GM12878 (cell line): Measurements from ENCODE around the gene STAMBPL1. TPM values are rescaled to one million over a fixed set of nuclear protein-coding genes. Genes with fewer than 3 reads are reported as not detected.

ENCODE experiments used
- ATAC-seq: fragments of 200-7000 bp; cut with Tn5 transposase; 3 replicates; pipeline ENCODE4 v1.9.1; 2020; ENCODE audit warnings: mild to moderate bottlenecking, moderate library complexity
- BruUV-seq: library from RNA; stranded (reverse); fragments of 400-500 nt; replicated peaks from 2 replicates; lab custom pipeline; 2021; lab: Mats Ljungman, UMichigan
- CTCF ChIA-PET: fragments of 300-600 bp; sonication (Branson Sonifier 250); formaldehyde crosslinking; extraction: SDS; loops from one replicate; lab custom pipeline; 2021; ENCODE audit warnings: inconsistent platforms; lab: Yijun Ruan, JAX
- POLR2A ChIA-PET: fragments of 350-600 bp; formaldehyde crosslinking; extraction: SDS; loops from one replicate; lab custom pipeline; 2021; ENCODE audit warnings: inconsistent platforms; lab: Charles Lee
- RAD21 ChIA-PET: fragments of 300-600 bp; sonication (Branson Sonifier 250); formaldehyde crosslinking; loops from one replicate; lab custom pipeline; 2023; ENCODE audit warnings: antibody characterized with exemption; ENCODE audit not compliant: unreplicated experiment; lab: Charles Lee
- SMC1A ChIA-PET: fragments of 300-600 bp; sonication (Branson Sonifier 250); formaldehyde crosslinking; loops from one replicate; lab custom pipeline; 2023; ENCODE audit not compliant: unreplicated experiment, uncharacterized antibody; lab: Charles Lee
- DNase-seq: peaks from one replicate; pipeline ENCODE4 v3.0.0-alpha.2; 2011; ENCODE audit warnings: low read depth, low spot score
- FAIRE-seq: peaks from 3 replicates; lab custom pipeline; 2011; peaks lifted over from hg19 to GRCh38; lab: Jason Lieb, UNC
- H2AFZ ChIP-seq: 2 replicates; pipeline ENCODE4 v1.6.0; 2011; ENCODE audit warnings: low read depth, low read length, control low read depth; ENCODE audit not compliant: control insufficient read depth
- H3K27ac ChIP-seq: 2 replicates; pipeline ENCODE4 v1.5.1; 2011; ENCODE audit warnings: control low read depth; ENCODE audit not compliant: control insufficient read depth, insufficient read depth
- H3K27me3 ChIP-seq, 2 experiments: replicated peaks in 1 of 2; 2 replicates each; pipeline versions ENCODE4 v1.6.0 to v1.6.1; 2011; ENCODE audit warnings: low read length in 1 of 2; ENCODE audit not compliant: control insufficient read depth in 2 of 2, insufficient read depth in 2 of 2
- H3K36me3 ChIP-seq, 2 experiments: 2 replicates each; pipeline ENCODE4 v1.5.1; 2011; ENCODE audit warnings: low read length in 1 of 2; ENCODE audit not compliant: control insufficient read depth in 2 of 2, insufficient read depth in 2 of 2
- H3K4me1 ChIP-seq: 2 replicates; pipeline ENCODE4 v1.6.1; 2011; ENCODE audit warnings: mild to moderate bottlenecking, low read length, moderate library complexity, mixed read lengths; ENCODE audit not compliant: control insufficient read depth, insufficient read depth
- H3K4me2 ChIP-seq: 2 replicates; pipeline ENCODE4 v1.6.0; 2011; ENCODE audit warnings: control low read depth; ENCODE audit not compliant: control insufficient read depth, insufficient read depth
- H3K4me3 ChIP-seq: fragments of 200-600 bp; sonication (generic); 2 replicates; pipeline ENCODE4 v1.5.1; 2016
- H3K79me2 ChIP-seq: 2 replicates; pipeline ENCODE4 v1.6.0; 2011; ENCODE audit warnings: low read length; ENCODE audit not compliant: control insufficient read depth, insufficient read depth
- H3K9ac ChIP-seq: 2 replicates; pipeline ENCODE4 v1.8.0; 2011; ENCODE audit warnings: low read length, control low read depth, mixed read lengths; ENCODE audit not compliant: control insufficient read depth, insufficient read depth
- H3K9me3 ChIP-seq: replicated peaks from 3 replicates; pipeline ENCODE4 v1.5.1; 2011; ENCODE audit warnings: mild to moderate bottlenecking, low read length; ENCODE audit not compliant: control insufficient read depth, insufficient read depth
- H4K20me1 ChIP-seq: 2 replicates; pipeline ENCODE4 v1.6.0; 2011; ENCODE audit not compliant: control insufficient read depth, insufficient read depth
- BACH1 ChIP-seq: fragments of 450-650 bp; IDR thresholded peaks from 2 replicates; pipeline ENCODE4 v1.6.1; 2017; ENCODE audit warnings: mild to moderate bottlenecking, borderline replicate concordance
- GATAD2B ChIP-seq: fragments of 450-650 bp; conservative IDR thresholded peaks from 2 replicates; pipeline ENCODE4 v1.6.1; 2017; ENCODE audit warnings: low read depth, mild to moderate bottlenecking, moderate library complexity
- JUND ChIP-seq: IDR thresholded peaks from 2 replicates; pipeline ENCODE4 v1.6.1; 2012; ENCODE audit warnings: low read depth, mild to moderate bottlenecking, low read length, improper control_type of control experiment, moderate library complexity
- NR2F1 ChIP-seq: fragments of 450-650 bp; conservative IDR thresholded peaks from 2 replicates; pipeline ENCODE4 v1.6.1; 2017; ENCODE audit warnings: mild to moderate bottlenecking
- RAD51 ChIP-seq: fragments of 450-650 bp; IDR thresholded peaks from 2 replicates; pipeline ENCODE4 v1.6.1; 2016; ENCODE audit warnings: moderate library complexity, mild to moderate bottlenecking, inconsistent platforms
- USF1 ChIP-seq: IDR thresholded peaks from 2 replicates; pipeline ENCODE4 v1.6.1; 2011; ENCODE audit warnings: borderline replicate concordance, low read depth, mild to moderate bottlenecking, moderate library complexity, mixed read lengths, low read length; ENCODE audit not compliant: insufficient read depth; ENCODE audit errors: extremely low read length
- WRNIP1 ChIP-seq: IDR thresholded peaks from 2 replicates; pipeline ENCODE4 v1.6.1; 2011; ENCODE audit warnings: low read depth, low read length, improper control_type of control experiment, borderline replicate concordance
- ZZZ3 ChIP-seq: IDR thresholded peaks from 2 replicates; pipeline ENCODE4 v1.6.1; 2011; ENCODE audit warnings: low read depth; ENCODE audit not compliant: control insufficient read depth, insufficient read length
- WGBS: methylation state at CpG from one replicate; pipeline ENCODE4 v1.1.6; 2016; ENCODE audit warnings: low lambda C conversion rate; ENCODE audit not compliant: insufficient replicate concordance, insufficient coverage; ENCODE audit errors: missing lambda C conversion rate; 5-methylcytosine and 5-hydroxymethylcytosine counted together
- in situ Hi-C: fragments of 300-500 bp; cut with MboI; formaldehyde crosslinking; loops from 9 replicates; pipeline ENCODE4 v1.14.3; 2018; ENCODE audit warnings: mixed read lengths
- intact Hi-C: fragments of 100-400 bp; cut with micrococcal nuclease; formaldehyde crosslinking; loops from one replicate; pipeline ENCODE4 v1.14.2; 2022; ENCODE audit not compliant: unreplicated experiment
- polyA plus RNA-seq, 11 experiments: library from polyadenylated mRNA; depleted of rRNA in 4 of 11; unstranded in 6 of 11; stranded (reverse) in 5 of 11; fragments of >200 nt; fragmentation: Nextera tagmentation in 4 of 11; fragmentation: Illumina TruSeq in 1 of 11; extraction: Ambion mirVana in 4 of 11; extraction: Trizol in 1 of 11; gene quantifications; 1 replicate in 1 of 11; 2 replicates in 10 of 11; pipeline versions ENCODE4 v1.2.1 to v1.2.3, GENCODE V29; 2011 to 2016; ENCODE audit warnings: inconsistent platforms in 2 of 11, missing spikeins in 2 of 11, low read depth in 1 of 11
- total RNA-seq, 4 experiments: library from RNA; depleted of rRNA in 3 of 4; stranded (reverse); fragments of >200 nt in 3 of 4; fragmentation: Illumina TruSeq in 1 of 4; extraction: Trizol in 1 of 4; gene quantifications; 2 replicates each; pipeline versions ENCODE4 v1.2.1 to v1.2.3, GENCODE V29; 2013 to 2021
- TF ChIP-seq, protein P1 (sequence below), 3 experiments: IDR thresholded peaks in 2 of 3; conservative IDR thresholded peaks in 1 of 3; 2 replicates each; pipeline ENCODE4 v1.5.1; 2011; ENCODE audit warnings: low read depth in 3 of 3, low read length in 3 of 3, mild to moderate bottlenecking in 3 of 3, control low read depth in 2 of 3, moderate library complexity in 2 of 3, inconsistent platforms in 1 of 3, mixed read lengths in 1 of 3; ENCODE audit not compliant: control insufficient read depth in 2 of 3, insufficient read depth in 1 of 3; ENCODE audit errors: extremely low read depth in 1 of 3
- TF ChIP-seq, protein P2 (sequence below): fragments of 450-650 bp; IDR thresholded peaks from 2 replicates; pipeline ENCODE4 v1.6.1; 2017; ENCODE audit warnings: low read depth, mild to moderate bottlenecking, moderate library complexity

STAMBPL1 gene
- total and polyA plus RNA-seq, 10 of the 15 experiments (the other 5 are each of a cell fraction or from before 2014, with no cell fraction given) = 7.5 to 44.1 (median 25.4) TPM

GRCh38 chr10:88946200-88946599, 66.2 kb downstream of the STAMBPL1 start:
- POLR2A ChIA-PET = interaction anchor here (0.6 kb wide), 1 partner anchor 16 kb away, joined by 3 read pairs; no protein-coding TSS in a partner anchor
- no peak overlapping the region for H3K4me3 ChIP-seq
- H3K4me1 ChIP-seq = peaks cover 4% of the 10 kb centered on the region
- no peak overlapping the region for H3K27ac ChIP-seq
- in situ Hi-C loops (no loop called here), intact Hi-C loops (no loop called here)
- BruUV-seq = no TSS peak
- DNase-seq (no peak), ATAC-seq (no peak), FAIRE-seq (no peak)
- RAD21 ChIA-PET = interaction anchor here (0.6 to 3.5 kb wide), 3 partner anchors 13 to 1267 kb away, joined by 3 to 21 read pairs (median 7); partner anchors contain the start of gene FAS
- no peak overlapping the region for H3K9ac ChIP-seq
- H3K4me2 ChIP-seq = no peak overlapping the region
- WGBS = 100% methylated on average over 1 of the region's 1 CpG
- TF ChIP-seq NR2F1 = no peak
- TF ChIP-seq, protein P1, sequence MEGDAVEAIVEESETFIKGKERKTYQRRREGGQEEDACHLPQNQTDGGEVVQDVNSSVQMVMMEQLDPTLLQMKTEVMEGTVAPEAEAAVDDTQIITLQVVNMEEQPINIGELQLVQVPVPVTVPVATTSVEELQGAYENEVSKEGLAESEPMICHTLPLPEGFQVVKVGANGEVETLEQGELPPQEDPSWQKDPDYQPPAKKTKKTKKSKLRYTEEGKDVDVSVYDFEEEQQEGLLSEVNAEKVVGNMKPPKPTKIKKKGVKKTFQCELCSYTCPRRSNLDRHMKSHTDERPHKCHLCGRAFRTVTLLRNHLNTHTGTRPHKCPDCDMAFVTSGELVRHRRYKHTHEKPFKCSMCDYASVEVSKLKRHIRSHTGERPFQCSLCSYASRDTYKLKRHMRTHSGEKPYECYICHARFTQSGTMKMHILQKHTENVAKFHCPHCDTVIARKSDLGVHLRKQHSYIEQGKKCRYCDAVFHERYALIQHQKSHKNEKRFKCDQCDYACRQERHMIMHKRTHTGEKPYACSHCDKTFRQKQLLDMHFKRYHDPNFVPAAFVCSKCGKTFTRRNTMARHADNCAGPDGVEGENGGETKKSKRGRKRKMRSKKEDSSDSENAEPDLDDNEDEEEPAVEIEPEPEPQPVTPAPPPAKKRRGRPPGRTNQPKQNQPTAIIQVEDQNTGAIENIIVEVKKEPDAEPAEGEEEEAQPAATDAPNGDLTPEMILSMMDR (IDR thresholded peaks at IDR 0.05 in 2 of 3, conservative IDR thresholded peaks at IDR 0.05 in 1 of 3; ENCODE audit: control insufficient read depth in 2 of 3, extremely low read depth in 1 of 3, insufficient read depth in 1 of 3, low read depth in 3 of 3, low read length in 3 of 3) = no peak
- no peak for TF ChIP-seq ZZZ3
- TF ChIP-seq GATAD2B = no peak
- TF ChIP-seq USF1 = no peak
- TF ChIP-seq BACH1 = no peak
- no peak for TF ChIP-seq WRNIP1
- TF ChIP-seq, protein P2, sequence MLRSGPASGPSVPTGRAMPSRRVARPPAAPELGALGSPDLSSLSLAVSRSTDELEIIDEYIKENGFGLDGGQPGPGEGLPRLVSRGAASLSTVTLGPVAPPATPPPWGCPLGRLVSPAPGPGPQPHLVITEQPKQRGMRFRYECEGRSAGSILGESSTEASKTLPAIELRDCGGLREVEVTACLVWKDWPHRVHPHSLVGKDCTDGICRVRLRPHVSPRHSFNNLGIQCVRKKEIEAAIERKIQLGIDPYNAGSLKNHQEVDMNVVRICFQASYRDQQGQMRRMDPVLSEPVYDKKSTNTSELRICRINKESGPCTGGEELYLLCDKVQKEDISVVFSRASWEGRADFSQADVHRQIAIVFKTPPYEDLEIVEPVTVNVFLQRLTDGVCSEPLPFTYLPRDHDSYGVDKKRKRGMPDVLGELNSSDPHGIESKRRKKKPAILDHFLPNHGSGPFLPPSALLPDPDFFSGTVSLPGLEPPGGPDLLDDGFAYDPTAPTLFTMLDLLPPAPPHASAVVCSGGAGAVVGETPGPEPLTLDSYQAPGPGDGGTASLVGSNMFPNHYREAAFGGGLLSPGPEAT = no peak
- TF ChIP-seq JUND = no peak
- no peak for TF ChIP-seq RAD51
- CTCF ChIA-PET = interaction anchor here (0.7 to 5.3 kb wide), 6 partner anchors 13 to 272 kb away, joined by 4 to 42 read pairs (median 6); partner anchors contain the start of gene FAS
- SMC1A ChIA-PET = interaction anchor here (1.0 to 5.2 kb wide), 12 partner anchors 9 to 271 kb away, joined by 3 to 28 read pairs (median 5); no protein-coding TSS in a partner anchor
- H2AFZ ChIP-seq = no peak overlapping the region
- H4K20me1 ChIP-seq = no peaks in the 10 kb centered on the region
- no peaks in the 10 kb centered on the region for H3K79me2 ChIP-seq
- no peaks in the 10 kb centered on the region for H3K9me3 ChIP-seq
- no peaks in the 10 kb centered on the region for H3K27me3 ChIP-seq
- H3K36me3 ChIP-seq = no peaks in the 10 kb centered on the region; a peak in 1 of 4 replicates
